Endothelial cell (in vitro differentiated cells): ENCODE results near the gene HAVCR2. TPM values are rescaled to one million over a fixed set of nuclear protein-coding genes. Genes with fewer than 3 reads are reported as not detected.

Experiments used
- DNase-seq: peaks from one replicate; pipeline ENCODE4 v3.0.0; 2021; ENCODE audit warnings: low spot score
- H3K27ac Mint-ChIP-seq: one replicate; pipeline ENCODE4 v1.8.0; 2021; ENCODE audit warnings: mixed read lengths, inconsistent platforms; ENCODE audit not compliant: unreplicated experiment
- H3K27me3 Mint-ChIP-seq: one replicate; pipeline ENCODE4 v1.8.0; 2021; ENCODE audit warnings: mild to moderate bottlenecking, moderate library complexity, mixed read lengths, inconsistent platforms; ENCODE audit not compliant: unreplicated experiment
- H3K36me3 Mint-ChIP-seq: one replicate; pipeline ENCODE4 v1.8.0; 2021; ENCODE audit warnings: mild to moderate bottlenecking, low read depth, mixed read lengths, inconsistent platforms; ENCODE audit not compliant: unreplicated experiment
- H3K4me1 Mint-ChIP-seq: one replicate; pipeline ENCODE4 v1.8.0; 2021; ENCODE audit warnings: mild to moderate bottlenecking, mixed read lengths, inconsistent platforms; ENCODE audit not compliant: unreplicated experiment
- H3K4me3 Mint-ChIP-seq: one replicate; pipeline ENCODE4 v1.8.0; 2021; ENCODE audit warnings: mild to moderate bottlenecking, mixed read lengths, inconsistent platforms; ENCODE audit not compliant: unreplicated experiment
- H3K9me3 Mint-ChIP-seq: one replicate; pipeline ENCODE4 v1.8.0; 2021; ENCODE audit warnings: mixed read lengths, inconsistent platforms; ENCODE audit not compliant: unreplicated experiment
- total RNA-seq: library from RNA; stranded (reverse); fragmentation: NEBNext Ultra II Directional; extraction: Animal tissue kit (Norgen Biotek cat#: 25700); gene quantifications from one replicate; pipeline ENCODE4 v1.2.1, GENCODE V29; 2021; ENCODE audit not compliant: unreplicated experiment
- TF ChIP-seq, protein P1 (sequence below): fragments of 200-600 bp; sonication (generic); IDR thresholded peaks from one replicate; pipeline ENCODE4 v1.5.0; 2021; ENCODE audit warnings: antibody characterized with exemption; ENCODE audit not compliant: unreplicated experiment

The HAVCR2 gene
- total RNA-seq, 1 donor from 2014 or later = 0.15 TPM

GRCh38 chr5:157121709-157122108 lies 12.9 kb upstream of the HAVCR2 start:
- Mint-ChIP-seq H3K27me3 (peaks cover 3% of the 10 kb centered on the region), H3K4me1 (no peaks in the 10 kb centered on the region), H3K36me3 (no peaks in the 10 kb centered on the region), H3K27ac (no peak overlapping the region), H3K4me3 (no peak overlapping the region), H3K9me3 (no peaks in the 10 kb centered on the region)
- TF ChIP-seq, protein P1, sequence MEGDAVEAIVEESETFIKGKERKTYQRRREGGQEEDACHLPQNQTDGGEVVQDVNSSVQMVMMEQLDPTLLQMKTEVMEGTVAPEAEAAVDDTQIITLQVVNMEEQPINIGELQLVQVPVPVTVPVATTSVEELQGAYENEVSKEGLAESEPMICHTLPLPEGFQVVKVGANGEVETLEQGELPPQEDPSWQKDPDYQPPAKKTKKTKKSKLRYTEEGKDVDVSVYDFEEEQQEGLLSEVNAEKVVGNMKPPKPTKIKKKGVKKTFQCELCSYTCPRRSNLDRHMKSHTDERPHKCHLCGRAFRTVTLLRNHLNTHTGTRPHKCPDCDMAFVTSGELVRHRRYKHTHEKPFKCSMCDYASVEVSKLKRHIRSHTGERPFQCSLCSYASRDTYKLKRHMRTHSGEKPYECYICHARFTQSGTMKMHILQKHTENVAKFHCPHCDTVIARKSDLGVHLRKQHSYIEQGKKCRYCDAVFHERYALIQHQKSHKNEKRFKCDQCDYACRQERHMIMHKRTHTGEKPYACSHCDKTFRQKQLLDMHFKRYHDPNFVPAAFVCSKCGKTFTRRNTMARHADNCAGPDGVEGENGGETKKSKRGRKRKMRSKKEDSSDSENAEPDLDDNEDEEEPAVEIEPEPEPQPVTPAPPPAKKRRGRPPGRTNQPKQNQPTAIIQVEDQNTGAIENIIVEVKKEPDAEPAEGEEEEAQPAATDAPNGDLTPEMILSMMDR = no peak
- DNase-seq = no peak

GRCh38 chr5:157120102-157120501 lies 11.3 kb upstream of the HAVCR2 start:
- no peak for DNase-seq
- H3K36me3 Mint-ChIP-seq = no peaks in the 10 kb centered on the region
- TF ChIP-seq, protein P1 = no peak
- no peak overlapping the region for H3K27ac Mint-ChIP-seq
- no peaks in the 10 kb centered on the region for H3K9me3 Mint-ChIP-seq
- no peaks in the 10 kb centered on the region for H3K4me1 Mint-ChIP-seq
- H3K4me3 Mint-ChIP-seq = no peak overlapping the region
- peaks cover 3% of the 10 kb centered on the region for H3K27me3 Mint-ChIP-seq

DNA sequence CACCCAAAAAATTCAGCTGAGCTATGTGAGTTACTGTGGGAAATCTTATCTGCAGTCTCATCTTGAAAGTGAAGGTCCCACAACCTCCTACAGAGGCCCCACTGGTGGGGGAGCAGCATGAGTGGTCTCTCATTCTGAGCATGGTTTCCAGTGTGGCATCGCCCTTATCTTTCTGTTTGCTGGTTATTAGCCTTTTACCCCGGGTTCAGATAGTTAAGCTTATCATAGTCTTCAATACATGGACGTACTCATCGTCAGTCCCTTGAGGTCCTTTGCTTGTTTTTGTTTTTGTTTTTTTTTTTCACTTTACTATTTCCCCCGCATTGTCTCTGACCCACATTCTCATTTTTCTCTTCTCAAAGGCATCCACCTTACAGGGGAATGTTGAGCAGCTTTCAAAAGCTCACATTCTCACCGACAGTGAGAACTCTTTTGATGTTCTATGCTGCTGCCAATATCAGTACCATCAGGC lies 7.7 kb upstream of the HAVCR2 start:
- no peak overlapping the region for H3K4me3 Mint-ChIP-seq
- no peak overlapping the region for H3K27ac Mint-ChIP-seq
- no peak for DNase-seq
- TF ChIP-seq, protein P1 = no peak
- no peaks in the 10 kb centered on the region for H3K9me3 Mint-ChIP-seq
- H3K27me3 Mint-ChIP-seq = peaks cover 3% of the 10 kb centered on the region
- no peaks in the 10 kb centered on the region for H3K36me3 Mint-ChIP-seq
- H3K4me1 Mint-ChIP-seq = no peaks in the 10 kb centered on the region

DNA sequence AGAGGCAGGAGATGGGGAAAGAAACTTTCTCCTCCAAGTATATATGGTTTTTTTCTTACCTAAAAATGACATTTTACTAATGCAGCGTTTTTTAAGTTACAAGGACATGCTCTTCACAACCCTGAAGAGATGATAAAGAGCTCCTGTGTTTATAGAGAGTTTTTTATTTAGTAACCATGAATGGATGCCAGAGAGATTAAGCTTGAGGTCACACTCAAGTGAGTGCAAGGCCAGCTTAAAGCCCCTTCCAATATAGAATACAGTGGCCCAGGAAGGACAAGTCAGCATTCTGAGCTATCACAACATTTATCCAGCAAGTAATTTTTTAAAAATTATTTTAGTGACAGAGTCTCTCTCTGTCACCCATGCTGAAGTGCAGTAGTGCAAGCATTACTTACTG lies 6.7 kb upstream of the HAVCR2 start:
- Mint-ChIP-seq H3K36me3 (no peaks in the 10 kb centered on the region), H3K9me3 (no peaks in the 10 kb centered on the region), H3K4me1 (no peaks in the 10 kb centered on the region), H3K4me3 (no peak overlapping the region), H3K27ac (no peak overlapping the region), H3K27me3 (no peaks in the 10 kb centered on the region)
- TF ChIP-seq, protein P1 = no peak
- no peak for DNase-seq

- Mint-ChIP-seq H3K4me3 (no peak overlapping the region), H3K36me3 (no peaks in the 10 kb centered on the region), H3K4me1 (no peaks in the 10 kb centered on the region), H3K27me3 (no peaks in the 10 kb centered on the region), H3K27ac (no peak overlapping the region), H3K9me3 (no peaks in the 10 kb centered on the region)
- DNase-seq = no peak
- TF ChIP-seq, protein P1 = no peak
These were observed 6.2 kb upstream of the HAVCR2 start for GRCh38 chr5:157115012-157115411.
